Measurements from ENCODE around the gene BLOC1S2. TPM values are rescaled to one million over a fixed set of nuclear protein-coding genes. Genes with fewer than 3 reads are reported as not detected.
"Not testable (repeated sequence)": the region's sequence is repeated elsewhere in the genome, so short reads cannot be mapped to it uniquely, and the experiment has no call there.

BLOC1S2 gene
- total and polyA plus RNA-seq, 2 of the 8 experiments (the other 6 are each of a cell fraction or from before 2014, with no cell fraction given): 25.1 to 50.6 TPM

DNA sequence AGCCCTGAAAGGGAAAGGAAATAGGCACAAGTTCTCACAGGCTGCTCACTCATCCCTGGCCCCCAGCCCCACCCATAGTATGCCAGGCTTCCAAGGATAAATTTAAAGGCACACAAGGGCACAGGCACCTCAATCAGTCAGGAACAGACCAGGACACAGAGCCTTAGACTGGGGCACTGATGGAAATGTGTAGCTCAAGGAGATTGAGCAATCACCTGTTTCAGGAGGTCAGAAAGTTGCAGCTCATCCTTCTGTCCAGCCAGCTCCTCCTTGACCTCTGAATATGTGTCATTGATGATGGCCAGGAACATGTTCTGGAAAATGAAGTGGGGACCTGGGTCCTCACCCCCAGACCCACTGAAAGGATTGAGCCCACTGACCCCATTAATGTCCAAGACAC, 6.6 kb upstream of the BLOC1S2 start:
- H3K4me1 ChIP-seq (replicated peaks in 1 of 4; ENCODE audit: control insufficient read depth in 3 of 4, insufficient read depth in 4 of 4, low read length in 3 of 4): peaks cover 0 to 7% (median 2%) of the 10 kb centered on the region in 4 experiments; a peak in 3 of 7 replicates
- H2BK120ac ChIP-seq (replicated peaks; ENCODE audit: low read depth, low read length): no peak overlapping the region
- H3K9ac ChIP-seq (replicated peaks in 1 of 4; ENCODE audit: extremely low read depth in 1 of 4, low read depth in 3 of 4, low read length in 3 of 4): no peak overlapping the region
- no peak for TF ChIP-seq CHD2 (IDR thresholded peaks at IDR 0.05; ENCODE audit: low read length)
- no peak overlapping the region for H4K91ac ChIP-seq (replicated peaks; ENCODE audit: insufficient read length, low read length)
- H4K8ac ChIP-seq (ENCODE audit: extremely low read depth, insufficient read depth, low read length): no peak overlapping the region
- H2BK12ac ChIP-seq (ENCODE audit: low read depth, low read length): no peak overlapping the region
- H3K36me3 ChIP-seq (ENCODE audit: control insufficient read depth in 2 of 4, insufficient read depth in 4 of 4, low read length in 3 of 4): no peaks in the 10 kb centered on the region
- H2BK5ac ChIP-seq (ENCODE audit: low read depth, low read length): no peak overlapping the region
- no peaks in the 10 kb centered on the region for H3K27me3 ChIP-seq (replicated peaks in 1 of 4; ENCODE audit: control insufficient read depth in 3 of 4, extremely low read depth in 1 of 4, insufficient read depth in 3 of 4, low read length in 3 of 4)
- H3K23me2 ChIP-seq (ENCODE audit: low read depth, low read length): no peaks in the 10 kb centered on the region; the same call in 1 of the 2 replicates
- H3K14ac ChIP-seq (ENCODE audit: insufficient read length): no peak overlapping the region
- H3K79me1 ChIP-seq (ENCODE audit: low read depth, low read length): no peaks in the 10 kb centered on the region
- H3K79me2 ChIP-seq (ENCODE audit: control insufficient read depth in 1 of 2, insufficient read depth in 2 of 2, low read length in 2 of 2): no peaks in the 10 kb centered on the region
- no peak overlapping the region for H2BK15ac ChIP-seq (ENCODE audit: low read length)
- H3K4ac ChIP-seq (replicated peaks; ENCODE audit: insufficient read length, low read depth, low read length): no peak overlapping the region
- no peak overlapping the region for H3K4me3 ChIP-seq (ENCODE audit: extremely low read depth in 1 of 4, insufficient read depth in 2 of 4, low read depth in 3 of 4, low read length in 4 of 4)
- H2BK20ac ChIP-seq (ENCODE audit: low read length): no peak overlapping the region
- no peak overlapping the region for H3K4me2 ChIP-seq (ENCODE audit: insufficient read depth in 1 of 2, low read depth in 2 of 2, low read length in 2 of 2)
- no peaks in the 10 kb centered on the region for H4K20me1 ChIP-seq (replicated peaks in 1 of 2; ENCODE audit: control insufficient read depth in 1 of 2, insufficient read depth in 2 of 2, low read length in 2 of 2)
- POLR2A ChIA-PET (ENCODE audit: partially characterized antibody): interaction anchor here (0.9 to 1.5 kb wide), 2 partner anchors 53 to 80 kb away, joined by 3 read pairs; no protein-coding TSS in a partner anchor
- H3K18ac ChIP-seq (ENCODE audit: extremely low read depth, low read length): no peak overlapping the region
- H4K5ac ChIP-seq (ENCODE audit: insufficient read length, low read depth, low read length): no peak overlapping the region
- H3K27ac ChIP-seq (ENCODE audit: low read depth, low read length): no peak overlapping the region
- H3K23ac ChIP-seq (ENCODE audit: insufficient read length): no peak overlapping the region
- H3K9me3 ChIP-seq (ENCODE audit: insufficient read depth in 2 of 2, low read depth in 1 of 2, low read length in 1 of 2): no peaks in the 10 kb centered on the region
- CTCF ChIA-PET (ENCODE audit: partially characterized antibody): no interaction called here
- no peak overlapping the region for H2AK5ac ChIP-seq (ENCODE audit: low read depth, low read length)
- H3K56ac ChIP-seq (replicated peaks; ENCODE audit: insufficient read length, low read depth, low read length): no peak overlapping the region
- no peak for DNase-seq (ENCODE audit: low read depth in 1 of 2, low spot score in 2 of 2)
- no peak overlapping the region for H2AFZ ChIP-seq (ENCODE audit: low read length)
- no peak for FAIRE-seq

DNA sequence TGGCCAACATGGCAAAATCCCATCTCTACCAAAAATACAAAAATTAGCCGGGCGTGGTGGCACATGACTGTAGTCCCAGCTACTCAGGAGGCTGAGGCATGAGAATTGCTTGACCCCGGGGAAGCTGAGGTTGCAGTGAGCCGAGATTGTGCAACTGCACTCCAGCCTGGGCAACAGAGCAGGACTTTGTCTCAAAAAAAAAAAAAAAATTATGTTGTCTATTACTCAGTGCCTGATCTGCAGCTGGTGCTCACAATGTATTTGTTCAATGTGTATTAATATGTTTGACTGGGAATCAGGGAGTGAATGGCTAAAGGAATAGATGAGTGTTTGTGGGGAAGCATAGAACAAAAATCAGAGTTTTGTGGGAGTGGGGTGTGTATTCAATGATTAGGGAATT, 5.8 kb upstream of the BLOC1S2 start:
- H2BK5ac ChIP-seq (ENCODE audit: low read depth, low read length); H3K36me3 ChIP-seq (ENCODE audit: control insufficient read depth in 2 of 4, insufficient read depth in 4 of 4, low read length in 3 of 4); H4K20me1 ChIP-seq (replicated peaks in 1 of 2; ENCODE audit: control insufficient read depth in 1 of 2, insufficient read depth in 2 of 2, low read length in 2 of 2); H2BK12ac ChIP-seq (ENCODE audit: low read depth, low read length); FAIRE-seq; H3K18ac ChIP-seq (ENCODE audit: extremely low read depth, low read length); H2AFZ ChIP-seq (ENCODE audit: low read length); H3K79me1 ChIP-seq (ENCODE audit: low read depth, low read length); H3K4ac ChIP-seq (replicated peaks; ENCODE audit: insufficient read length, low read depth, low read length); H3K4me2 ChIP-seq (ENCODE audit: insufficient read depth in 1 of 2, low read depth in 2 of 2, low read length in 2 of 2); DNase-seq (ENCODE audit: low read depth in 1 of 2, low spot score in 2 of 2); H4K8ac ChIP-seq (ENCODE audit: extremely low read depth, insufficient read depth, low read length); H2AK5ac ChIP-seq (ENCODE audit: low read depth, low read length); H3K9ac ChIP-seq (replicated peaks in 1 of 4; ENCODE audit: extremely low read depth in 1 of 4, low read depth in 3 of 4, low read length in 3 of 4); H3K56ac ChIP-seq (replicated peaks; ENCODE audit: insufficient read length, low read depth, low read length); H3K14ac ChIP-seq (ENCODE audit: insufficient read length); H2BK120ac ChIP-seq (replicated peaks; ENCODE audit: low read depth, low read length); H3K23me2 ChIP-seq (ENCODE audit: low read depth, low read length); H4K91ac ChIP-seq (replicated peaks; ENCODE audit: insufficient read length, low read length); H3K4me3 ChIP-seq (ENCODE audit: extremely low read depth in 1 of 4, insufficient read depth in 2 of 4, low read depth in 3 of 4, low read length in 4 of 4); H2BK20ac ChIP-seq (ENCODE audit: low read length); H3K79me2 ChIP-seq (ENCODE audit: control insufficient read depth in 1 of 2, insufficient read depth in 2 of 2, low read length in 2 of 2); H2BK15ac ChIP-seq (ENCODE audit: low read length); H3K27ac ChIP-seq (ENCODE audit: low read depth, low read length); H3K4me1 ChIP-seq (replicated peaks in 1 of 4; ENCODE audit: control insufficient read depth in 3 of 4, insufficient read depth in 4 of 4, low read length in 3 of 4); H3K23ac ChIP-seq (ENCODE audit: insufficient read length); H4K5ac ChIP-seq (ENCODE audit: insufficient read length, low read depth, low read length); H3K9me3 ChIP-seq (ENCODE audit: insufficient read depth in 2 of 2, low read depth in 1 of 2, low read length in 1 of 2); H3K27me3 ChIP-seq (replicated peaks in 1 of 4; ENCODE audit: control insufficient read depth in 3 of 4, extremely low read depth in 1 of 4, insufficient read depth in 3 of 4, low read length in 3 of 4): not testable (repeated sequence)
- ChIA-PET CTCF (ENCODE audit: partially characterized antibody) (interaction anchor here (0.6 to 1.5 kb wide), 4 partner anchors 137 to 877 kb away, joined by 3 to 4 read pairs (median 4); no protein-coding TSS in a partner anchor), POLR2A (ENCODE audit: partially characterized antibody) (interaction anchor here (0.9 to 1.5 kb wide), 2 partner anchors 33 to 81 kb away, joined by 3 read pairs; no protein-coding TSS in a partner anchor)
- 94% methylated on average over 4 of the region's 4 CpGs; no CpG with 5 or more reads in 1 of the 2 experiments for WGBS, 2 experiments (ENCODE audit: extremely low coverage in 1 of 2, insufficient coverage in 1 of 2, insufficient read length in 1 of 2, insufficient replicate concordance in 2 of 2, low coverage in 1 of 2, low lambda C conversion rate in 2 of 2, missing lambda C conversion rate in 1 of 2)
